ENCODE data around the gene RUNX3. TPM values are rescaled to one million over a fixed set of nuclear protein-coding genes. Genes with fewer than 3 reads are reported as not detected.

Gene RUNX3
- total RNA-seq, 1 experiment from 2014 or later = 8.6 TPM

DNA sequence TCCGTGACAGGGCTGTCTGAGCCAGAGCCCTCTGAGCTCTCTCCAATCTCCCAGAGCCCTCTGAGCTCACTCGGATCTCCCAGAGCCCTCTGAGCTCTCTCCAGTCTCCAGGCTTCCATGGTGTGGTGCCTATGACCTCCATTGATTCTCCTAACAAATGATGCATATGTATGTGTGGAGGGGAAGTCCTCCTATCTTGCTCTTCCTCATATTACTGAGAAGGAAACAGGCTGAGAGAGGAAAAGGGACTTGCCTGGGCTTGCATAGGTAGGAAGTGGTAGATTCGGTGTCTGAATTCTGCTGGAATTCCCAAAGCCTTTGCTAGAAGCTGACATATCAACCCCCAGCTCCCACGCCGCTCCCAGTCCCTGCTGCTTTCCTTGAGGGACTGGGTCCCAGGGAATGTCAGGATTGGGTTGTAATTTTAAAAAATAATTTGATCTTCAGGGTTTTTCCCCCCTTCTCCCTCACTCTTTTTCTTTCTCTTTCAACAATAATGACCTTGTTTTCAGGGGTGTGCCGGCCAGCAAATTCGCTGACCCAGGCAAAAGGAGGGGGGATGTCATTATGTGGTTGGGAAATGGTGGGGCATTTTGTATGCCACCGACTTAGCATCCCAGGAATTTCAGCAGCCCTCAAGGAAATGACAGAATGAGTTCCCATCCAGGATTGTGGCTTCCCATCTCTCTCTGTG lies 42.3 kb upstream of the RUNX3 start:
- intact Hi-C loops (cut with micrococcal nuclease; ENCODE audit: unreplicated experiment) = no loop called here
- ChIA-PET CTCF (interaction anchor here (0.5 kb wide), 1 partner anchor 232 kb away, joined by 3 read pairs; no protein-coding TSS in a partner anchor), POLR2A (ENCODE audit: low non-redundant PET) (no interaction called here)
- no peak for TF ChIP-seq EZH2 (IDR thresholded peaks at IDR 0.05; ENCODE audit: borderline replicate concordance, low read depth, low read length, poor library complexity, severe bottlenecking)
- TF ChIP-seq, protein P1, sequence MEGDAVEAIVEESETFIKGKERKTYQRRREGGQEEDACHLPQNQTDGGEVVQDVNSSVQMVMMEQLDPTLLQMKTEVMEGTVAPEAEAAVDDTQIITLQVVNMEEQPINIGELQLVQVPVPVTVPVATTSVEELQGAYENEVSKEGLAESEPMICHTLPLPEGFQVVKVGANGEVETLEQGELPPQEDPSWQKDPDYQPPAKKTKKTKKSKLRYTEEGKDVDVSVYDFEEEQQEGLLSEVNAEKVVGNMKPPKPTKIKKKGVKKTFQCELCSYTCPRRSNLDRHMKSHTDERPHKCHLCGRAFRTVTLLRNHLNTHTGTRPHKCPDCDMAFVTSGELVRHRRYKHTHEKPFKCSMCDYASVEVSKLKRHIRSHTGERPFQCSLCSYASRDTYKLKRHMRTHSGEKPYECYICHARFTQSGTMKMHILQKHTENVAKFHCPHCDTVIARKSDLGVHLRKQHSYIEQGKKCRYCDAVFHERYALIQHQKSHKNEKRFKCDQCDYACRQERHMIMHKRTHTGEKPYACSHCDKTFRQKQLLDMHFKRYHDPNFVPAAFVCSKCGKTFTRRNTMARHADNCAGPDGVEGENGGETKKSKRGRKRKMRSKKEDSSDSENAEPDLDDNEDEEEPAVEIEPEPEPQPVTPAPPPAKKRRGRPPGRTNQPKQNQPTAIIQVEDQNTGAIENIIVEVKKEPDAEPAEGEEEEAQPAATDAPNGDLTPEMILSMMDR (conservative IDR thresholded peaks at IDR 0.05; ENCODE audit: low read depth, low read length) = no peak
- no peak overlapping the region for H3K27ac ChIP-seq (ENCODE audit: low read depth, low read length, poor library complexity, severe bottlenecking)
- no peaks in the 10 kb centered on the region for H3K36me3 ChIP-seq (ENCODE audit: insufficient read depth, low read length, poor library complexity, severe bottlenecking)
- BruUV-seq (replicated peaks) = no TSS peak
- no peaks in the 10 kb centered on the region for H3K27me3 ChIP-seq (replicated peaks; ENCODE audit: insufficient read depth, low read depth, low read length, poor library complexity)
- no peak overlapping the region for H3K4me3 ChIP-seq (ENCODE audit: low read depth, low read length, poor library complexity, severe bottlenecking)
- peaks cover 20% of the 10 kb centered on the region for H3K4me1 ChIP-seq (ENCODE audit: insufficient read depth, low read length, poor library complexity, severe bottlenecking)
- peaks cover 22% of the 10 kb centered on the region for H3K9me3 ChIP-seq (ENCODE audit: low read depth, low read length, poor library complexity, severe bottlenecking)
- no peak for DNase-seq (ENCODE audit: low spot score)

DNA sequence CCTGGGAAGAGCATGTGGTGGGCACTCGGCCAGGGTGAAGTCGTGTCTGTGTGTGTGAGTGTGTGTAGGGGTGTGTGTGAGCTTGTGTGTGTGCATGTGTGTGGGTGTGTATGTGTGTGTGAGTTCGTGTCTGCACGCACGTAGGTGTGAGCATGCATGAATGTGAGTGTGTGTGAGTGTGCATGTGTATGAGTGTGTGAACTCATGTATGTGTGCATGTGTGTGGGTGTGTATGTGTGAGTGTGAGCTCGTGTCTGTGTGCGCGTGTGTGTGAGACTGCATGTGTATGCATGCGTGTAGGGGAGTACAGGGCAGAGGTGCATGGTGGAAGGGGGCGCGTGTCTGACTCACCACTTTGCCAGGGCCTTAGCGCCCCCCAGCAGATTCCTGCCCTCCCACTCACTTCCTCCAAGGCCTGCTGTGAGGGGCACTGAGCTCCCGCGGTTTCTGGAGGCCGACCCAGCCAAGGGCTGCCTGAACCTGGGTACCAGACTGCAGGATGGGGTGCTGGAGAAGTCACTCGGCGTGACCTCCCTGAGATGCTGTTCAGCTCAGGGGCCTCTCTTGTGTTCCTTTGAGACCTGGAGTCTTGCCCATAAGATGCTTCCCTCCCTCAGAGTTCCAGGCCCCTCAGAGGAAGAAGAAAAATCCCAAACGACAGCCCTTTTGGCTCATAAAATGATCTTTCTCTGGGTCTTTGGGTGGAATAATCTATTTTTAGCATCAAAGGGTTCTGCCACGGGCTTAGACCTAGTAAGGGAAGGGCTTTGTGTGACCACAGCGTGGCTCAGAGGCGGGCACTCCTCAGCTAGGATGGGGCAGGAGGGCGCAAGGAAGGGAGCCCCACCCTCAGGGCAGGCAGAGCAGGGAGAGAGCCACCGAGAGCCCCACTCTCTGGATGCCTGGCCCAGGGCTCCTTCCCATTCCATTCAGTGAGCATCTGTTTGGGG lies 41.1 kb upstream of the RUNX3 start:
- POLR2A ChIA-PET (ENCODE audit: low non-redundant PET) = no interaction called here
- Histone ChIP-seq H3K9me3 (ENCODE audit: low read depth, low read length, poor library complexity, severe bottlenecking) (peaks cover 15% of the 10 kb centered on the region), H3K27ac (ENCODE audit: low read depth, low read length, poor library complexity, severe bottlenecking) (no peak overlapping the region), H3K27me3 (replicated peaks; ENCODE audit: insufficient read depth, low read depth, low read length, poor library complexity) (no peaks in the 10 kb centered on the region), H3K4me3 (ENCODE audit: low read depth, low read length, poor library complexity, severe bottlenecking) (no peak overlapping the region), H3K36me3 (ENCODE audit: insufficient read depth, low read length, poor library complexity, severe bottlenecking) (no peaks in the 10 kb centered on the region), H3K4me1 (ENCODE audit: insufficient read depth, low read length, poor library complexity, severe bottlenecking) (peaks cover 20% of the 10 kb centered on the region)
- BruUV-seq (replicated peaks) = no TSS peak
- TF ChIP-seq EZH2 (IDR thresholded peaks at IDR 0.05; ENCODE audit: borderline replicate concordance, low read depth, low read length, poor library complexity, severe bottlenecking) = no peak
- TF ChIP-seq, protein P1 (conservative IDR thresholded peaks at IDR 0.05; ENCODE audit: low read depth, low read length) = no peak
- CTCF ChIA-PET = interaction anchor here (0.6 kb wide), 1 partner anchor 266 kb away, joined by 8 read pairs; no protein-coding TSS in a partner anchor
- DNase-seq (ENCODE audit: low spot score) = peak; percentile 31
- intact Hi-C loops (cut with micrococcal nuclease; ENCODE audit: unreplicated experiment) = no loop called here

DNA sequence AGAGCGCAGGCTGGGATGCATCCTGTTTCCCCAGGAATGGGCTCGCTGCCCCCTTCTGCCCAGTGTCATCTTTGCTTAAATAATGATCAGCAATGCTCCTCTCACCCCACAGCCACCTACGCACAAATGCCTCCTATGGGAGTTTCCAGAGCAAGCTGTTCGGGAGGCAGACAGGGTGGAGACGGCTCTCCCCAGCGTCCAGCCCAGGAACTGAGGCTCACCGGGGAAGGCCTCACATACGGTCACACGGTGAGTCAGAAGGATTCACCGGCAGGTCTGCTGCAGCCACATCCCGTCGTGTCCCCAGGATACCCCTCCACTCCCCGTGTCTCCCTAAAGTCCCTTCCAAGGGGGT lies 40.3 kb upstream of the RUNX3 start:
- H3K36me3 ChIP-seq (ENCODE audit: insufficient read depth, low read length, poor library complexity, severe bottlenecking) = no peaks in the 10 kb centered on the region
- POLR2A ChIA-PET (ENCODE audit: low non-redundant PET) = interaction anchor here (0.5 kb wide), 1 partner anchor 17 kb away, joined by 3 read pairs; no protein-coding TSS in a partner anchor

More for the DNA sequence above, 40.3 kb upstream of the RUNX3 start:
- CTCF ChIA-PET = interaction anchor here (0.9 kb wide), 1 partner anchor 38 kb away, joined by 3 read pairs; no protein-coding TSS in a partner anchor
- peaks cover 8% of the 10 kb centered on the region for H3K9me3 ChIP-seq (ENCODE audit: low read depth, low read length, poor library complexity, severe bottlenecking)
- intact Hi-C loops (cut with micrococcal nuclease; ENCODE audit: unreplicated experiment) = no loop called here
- no peak for TF ChIP-seq EZH2 (IDR thresholded peaks at IDR 0.05; ENCODE audit: borderline replicate concordance, low read depth, low read length, poor library complexity, severe bottlenecking)
- TF ChIP-seq, protein P1 (conservative IDR thresholded peaks at IDR 0.05; ENCODE audit: low read depth, low read length) = no peak
- peaks cover 20% of the 10 kb centered on the region for H3K4me1 ChIP-seq (ENCODE audit: insufficient read depth, low read length, poor library complexity, severe bottlenecking)
- no peak overlapping the region for H3K27ac ChIP-seq (ENCODE audit: low read depth, low read length, poor library complexity, severe bottlenecking)
- H3K27me3 ChIP-seq (replicated peaks; ENCODE audit: insufficient read depth, low read depth, low read length, poor library complexity) = no peaks in the 10 kb centered on the region
- H3K4me3 ChIP-seq (ENCODE audit: low read depth, low read length, poor library complexity, severe bottlenecking) = no peak overlapping the region
- no TSS peak for BruUV-seq (replicated peaks)
- no peak for DNase-seq (ENCODE audit: low spot score)
